ENCODE measurements around the gene SMPDL3A. TPM values are rescaled to one million over a fixed set of nuclear protein-coding genes. Genes with fewer than 3 reads are reported as not detected.

SMPDL3A gene
- polyA plus RNA-seq, 2 of the 4 experiments (the other 2 are of a cell fraction) = 2.0 to 3.3 TPM

DNA sequence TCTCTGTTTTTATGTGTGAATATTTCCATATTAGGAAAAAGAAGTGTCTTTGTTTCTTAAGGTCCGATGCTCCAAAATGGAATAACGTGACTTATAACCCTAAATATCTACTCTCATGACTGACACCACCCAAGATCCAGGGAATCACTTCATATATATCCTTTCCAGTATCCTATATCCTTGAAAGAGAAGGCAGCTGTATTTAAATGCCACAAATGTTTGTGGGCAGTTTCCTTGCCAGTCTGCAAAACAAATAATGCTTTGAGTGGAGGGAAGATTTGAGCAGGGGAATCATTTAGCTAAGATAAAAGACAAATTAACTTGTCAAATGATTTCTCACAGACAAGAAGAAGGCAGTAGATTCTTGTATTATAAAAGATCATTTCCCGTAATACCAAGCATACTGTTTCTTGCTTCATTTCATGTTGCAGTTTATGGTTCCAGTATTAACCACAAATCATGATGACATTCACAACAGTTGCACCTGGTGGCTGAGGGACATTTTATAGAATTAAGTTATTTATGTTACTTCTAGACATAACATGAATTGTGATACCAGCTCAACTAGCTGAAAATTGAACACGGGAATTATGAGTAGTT lies 39.5 kb upstream of the SMPDL3A start:
- Histone ChIP-seq H3K4me1 (no peaks in the 10 kb centered on the region), H3K4me2 (no peak overlapping the region), H3K27ac (no peak overlapping the region), H3K4me3 (no peak overlapping the region), H3K9me3 (no peaks in the 10 kb centered on the region)
- POLR2A ChIA-PET = no interaction called here
- WGBS (ENCODE audit: missing lambda C conversion rate) = 48% methylated on average over 4 of the region's 4 CpGs
- TF ChIP-seq GATA3 (IDR thresholded peaks at IDR 0.05; ENCODE audit: borderline replicate concordance) (no peak), MAFK (IDR thresholded peaks at IDR 0.05; ENCODE audit: partially characterized antibody) (no peak), CHD2 (IDR thresholded peaks at IDR 0.05; ENCODE audit: low read length, partially characterized antibody) (no peak), EHMT2 (IDR thresholded peaks at IDR 0.05; ENCODE audit: low read depth) (no peak), KDM1A (IDR thresholded peaks at IDR 0.05; ENCODE audit: low read depth) (no peak), FOSL2 (IDR thresholded peaks at IDR 0.05) (no peak), FOSL2 (CRISPR knock-in tag; IDR thresholded peaks at IDR 0.05) (no peak), HOXA7 (CRISPR knock-in tag; IDR thresholded peaks at IDR 0.05) (no peak), ZNF302 (CRISPR knock-in tag; IDR thresholded peaks at IDR 0.05) (no peak), BHLHE40 (IDR thresholded peaks at IDR 0.05; ENCODE audit: low read depth, low read length) (no peak), KDM5A (IDR thresholded peaks at IDR 0.05) (no peak), JUN (IDR thresholded peaks at IDR 0.05) (no peak), TFCP2L1 (CRISPR knock-in tag; IDR thresholded peaks at IDR 0.05) (no peak), RARB (CRISPR knock-in tag; IDR thresholded peaks at IDR 0.05) (no peak)
- TF ChIP-seq, protein P1, sequence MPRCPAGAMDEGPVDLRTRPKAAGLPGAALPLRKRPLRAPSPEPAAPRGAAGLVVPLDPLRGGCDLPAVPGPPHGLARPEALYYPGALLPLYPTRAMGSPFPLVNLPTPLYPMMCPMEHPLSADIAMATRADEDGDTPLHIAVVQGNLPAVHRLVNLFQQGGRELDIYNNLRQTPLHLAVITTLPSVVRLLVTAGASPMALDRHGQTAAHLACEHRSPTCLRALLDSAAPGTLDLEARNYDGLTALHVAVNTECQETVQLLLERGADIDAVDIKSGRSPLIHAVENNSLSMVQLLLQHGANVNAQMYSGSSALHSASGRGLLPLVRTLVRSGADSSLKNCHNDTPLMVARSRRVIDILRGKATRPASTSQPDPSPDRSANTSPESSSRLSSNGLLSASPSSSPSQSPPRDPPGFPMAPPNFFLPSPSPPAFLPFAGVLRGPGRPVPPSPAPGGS (IDR thresholded peaks at IDR 0.05) = no peak
- TF ChIP-seq, protein P2, sequence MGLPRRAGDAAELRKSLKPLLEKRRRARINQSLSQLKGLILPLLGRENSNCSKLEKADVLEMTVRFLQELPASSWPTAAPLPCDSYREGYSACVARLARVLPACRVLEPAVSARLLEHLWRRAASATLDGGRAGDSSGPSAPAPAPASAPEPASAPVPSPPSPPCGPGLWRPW (IDR thresholded peaks at IDR 0.05) = no peak
- TF ChIP-seq, protein P3, sequence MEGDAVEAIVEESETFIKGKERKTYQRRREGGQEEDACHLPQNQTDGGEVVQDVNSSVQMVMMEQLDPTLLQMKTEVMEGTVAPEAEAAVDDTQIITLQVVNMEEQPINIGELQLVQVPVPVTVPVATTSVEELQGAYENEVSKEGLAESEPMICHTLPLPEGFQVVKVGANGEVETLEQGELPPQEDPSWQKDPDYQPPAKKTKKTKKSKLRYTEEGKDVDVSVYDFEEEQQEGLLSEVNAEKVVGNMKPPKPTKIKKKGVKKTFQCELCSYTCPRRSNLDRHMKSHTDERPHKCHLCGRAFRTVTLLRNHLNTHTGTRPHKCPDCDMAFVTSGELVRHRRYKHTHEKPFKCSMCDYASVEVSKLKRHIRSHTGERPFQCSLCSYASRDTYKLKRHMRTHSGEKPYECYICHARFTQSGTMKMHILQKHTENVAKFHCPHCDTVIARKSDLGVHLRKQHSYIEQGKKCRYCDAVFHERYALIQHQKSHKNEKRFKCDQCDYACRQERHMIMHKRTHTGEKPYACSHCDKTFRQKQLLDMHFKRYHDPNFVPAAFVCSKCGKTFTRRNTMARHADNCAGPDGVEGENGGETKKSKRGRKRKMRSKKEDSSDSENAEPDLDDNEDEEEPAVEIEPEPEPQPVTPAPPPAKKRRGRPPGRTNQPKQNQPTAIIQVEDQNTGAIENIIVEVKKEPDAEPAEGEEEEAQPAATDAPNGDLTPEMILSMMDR (IDR thresholded peaks at IDR 0.05) = no peak
- TF ChIP-seq, protein P4, sequence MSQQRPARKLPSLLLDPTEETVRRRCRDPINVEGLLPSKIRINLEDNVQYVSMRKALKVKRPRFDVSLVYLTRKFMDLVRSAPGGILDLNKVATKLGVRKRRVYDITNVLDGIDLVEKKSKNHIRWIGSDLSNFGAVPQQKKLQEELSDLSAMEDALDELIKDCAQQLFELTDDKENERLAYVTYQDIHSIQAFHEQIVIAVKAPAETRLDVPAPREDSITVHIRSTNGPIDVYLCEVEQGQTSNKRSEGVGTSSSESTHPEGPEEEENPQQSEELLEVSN (IDR thresholded peaks at IDR 0.05; ENCODE audit: borderline replicate concordance, low read depth) = no peak
- TF ChIP-seq, protein P5, sequence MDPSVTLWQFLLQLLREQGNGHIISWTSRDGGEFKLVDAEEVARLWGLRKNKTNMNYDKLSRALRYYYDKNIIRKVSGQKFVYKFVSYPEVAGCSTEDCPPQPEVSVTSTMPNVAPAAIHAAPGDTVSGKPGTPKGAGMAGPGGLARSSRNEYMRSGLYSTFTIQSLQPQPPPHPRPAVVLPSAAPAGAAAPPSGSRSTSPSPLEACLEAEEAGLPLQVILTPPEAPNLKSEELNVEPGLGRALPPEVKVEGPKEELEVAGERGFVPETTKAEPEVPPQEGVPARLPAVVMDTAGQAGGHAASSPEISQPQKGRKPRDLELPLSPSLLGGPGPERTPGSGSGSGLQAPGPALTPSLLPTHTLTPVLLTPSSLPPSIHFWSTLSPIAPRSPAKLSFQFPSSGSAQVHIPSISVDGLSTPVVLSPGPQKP (IDR thresholded peaks at IDR 0.05; ENCODE audit: low read depth, low read length) = no peak
- CTCF ChIA-PET = no interaction called here
- no peak for FAIRE-seq
- ATAC-seq = no peak
- DNase-seq (ENCODE audit: low read depth in 1 of 2, low spot score in 1 of 2) = no peak

DNA sequence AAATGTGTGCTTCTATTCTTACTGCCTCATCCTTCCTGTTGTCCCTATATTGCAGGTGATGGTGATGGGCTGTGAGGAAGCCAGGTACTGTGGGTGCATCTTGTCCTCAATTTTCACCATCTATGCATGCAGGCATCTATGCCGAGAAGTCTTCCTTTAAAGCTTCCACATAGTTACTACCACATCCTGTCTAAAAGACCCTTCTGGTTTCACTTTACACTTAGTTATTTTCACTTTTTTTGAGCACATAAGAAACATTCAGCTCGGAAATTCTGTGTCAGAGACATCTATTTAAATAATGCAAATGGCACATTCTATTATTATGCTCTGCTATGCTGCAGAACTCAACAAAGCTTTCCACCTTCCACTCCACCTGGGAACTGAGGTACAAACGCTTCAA lies 37.7 kb upstream of the SMPDL3A start:
- WGBS (ENCODE audit: missing lambda C conversion rate) = 32% methylated on average over 3 of the region's 3 CpGs
- ATAC-seq (no peak), FAIRE-seq (no peak), DNase-seq (ENCODE audit: low read depth in 1 of 2, low spot score in 1 of 2) (no peak)
- Histone ChIP-seq H3K4me2 (no peak overlapping the region), H3K27ac (no peak overlapping the region), H3K9me3 (no peaks in the 10 kb centered on the region), H3K4me3 (no peak overlapping the region), H3K4me1 (no peaks in the 10 kb centered on the region)
- ChIA-PET POLR2A (no interaction called here), CTCF (no interaction called here)
- no peak for TF ChIP-seq ZFP36 (IDR thresholded peaks at IDR 0.05; ENCODE audit: borderline replicate concordance, partially characterized antibody)
- TF ChIP-seq HOXB5 (CRISPR knock-in tag; IDR thresholded peaks at IDR 0.05) = no peak
- TF ChIP-seq ESRRA (IDR thresholded peaks at IDR 0.05; ENCODE audit: borderline replicate concordance, low read length) = no peak
- TF ChIP-seq NFE2L2 (conservative IDR thresholded peaks at IDR 0.05; ENCODE audit: low read length) = no peak
- TF ChIP-seq, protein P2 (IDR thresholded peaks at IDR 0.05) = no peak
- no peak for TF ChIP-seq RCOR1 (IDR thresholded peaks at IDR 0.05; ENCODE audit: low read depth, low read length)
- TF ChIP-seq, protein P6, sequence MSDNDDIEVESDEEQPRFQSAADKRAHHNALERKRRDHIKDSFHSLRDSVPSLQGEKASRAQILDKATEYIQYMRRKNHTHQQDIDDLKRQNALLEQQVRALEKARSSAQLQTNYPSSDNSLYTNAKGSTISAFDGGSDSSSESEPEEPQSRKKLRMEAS (IDR thresholded peaks at IDR 0.05) = no peak
- no peak for TF ChIP-seq EHMT2 (IDR thresholded peaks at IDR 0.05; ENCODE audit: low read depth)
- TF ChIP-seq NR3C1 (IDR thresholded peaks at IDR 0.05) = no peak
- TF ChIP-seq, protein P7, sequence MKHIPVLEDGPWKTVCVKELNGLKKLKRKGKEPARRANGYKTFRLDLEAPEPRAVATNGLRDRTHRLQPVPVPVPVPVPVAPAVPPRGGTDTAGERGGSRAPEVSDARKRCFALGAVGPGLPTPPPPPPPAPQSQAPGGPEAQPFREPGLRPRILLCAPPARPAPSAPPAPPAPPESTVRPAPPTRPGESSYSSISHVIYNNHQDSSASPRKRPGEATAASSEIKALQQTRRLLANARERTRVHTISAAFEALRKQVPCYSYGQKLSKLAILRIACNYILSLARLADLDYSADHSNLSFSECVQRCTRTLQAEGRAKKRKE (CRISPR knock-in tag; IDR thresholded peaks at IDR 0.05; ENCODE audit: low read depth) = no peak
- TF ChIP-seq GATA3 (IDR thresholded peaks at IDR 0.05; ENCODE audit: borderline replicate concordance) = no peak
- TF ChIP-seq, protein P5 (IDR thresholded peaks at IDR 0.05; ENCODE audit: low read depth, low read length) = no peak
- TF ChIP-seq RARB (CRISPR knock-in tag; IDR thresholded peaks at IDR 0.05) = no peak
- TF ChIP-seq SREBF2 (IDR thresholded peaks at IDR 0.05) = no peak
- no peak for TF ChIP-seq TFCP2L1 (CRISPR knock-in tag; IDR thresholded peaks at IDR 0.05)
- TF ChIP-seq, protein P1 (IDR thresholded peaks at IDR 0.05) = no peak
- no peak for TF ChIP-seq CHD4 (IDR thresholded peaks at IDR 0.05; ENCODE audit: borderline replicate concordance)
